K562 (cell line): ENCODE results near the gene PNCK. TPM values are rescaled to one million over a fixed set of nuclear protein-coding genes. Genes with fewer than 3 reads are reported as not detected.

Source experiments
- CREB1 ChIP-seq, 2 experiments: sonication (generic) in 1 of 2; formaldehyde crosslinking in 1 of 2; IDR thresholded peaks; 2 replicates each; pipeline versions ENCODE4 v1.6.1 to v1.8.0; 2012 to 2022; ENCODE audit warnings: inconsistent platforms in 1 of 2, mild to moderate bottlenecking in 1 of 2, missing genetic modification reagents in 1 of 2, moderate library complexity in 1 of 2
- HNRNPLL ChIP-seq: fragments of 200-400 bp; formaldehyde crosslinking; IDR thresholded peaks from 2 replicates; pipeline ENCODE4 v1.6.1; 2017; ENCODE audit warnings: low read length, low read depth, mild to moderate bottlenecking; ENCODE audit not compliant: poor library complexity, severe bottlenecking
- MCM3 ChIP-seq: fragments of 450-650 bp; IDR thresholded peaks from 2 replicates; pipeline ENCODE4 v1.6.1; 2016
- MYC ChIP-seq, 2 experiments: fragments of 250-450 bp in 1 of 2; sonication (Bioruptor Pico) in 1 of 2; IDR thresholded peaks; 2 replicates each; pipeline versions ENCODE4 v1.5.1 to v1.6.1; 2012 to 2021; ENCODE audit warnings: low read depth in 2 of 2, borderline replicate concordance in 1 of 2, improper control_type of control experiment in 1 of 2, low read length in 1 of 2, mild to moderate bottlenecking in 1 of 2, moderate library complexity in 1 of 2
- NRF1 ChIP-seq, 2 experiments: fragments of 450-650 bp; IDR thresholded peaks in 1 of 2; conservative IDR thresholded peaks in 1 of 2; 2 replicates each; pipeline ENCODE4 v1.6.1; 2014; ENCODE audit warnings: mild to moderate bottlenecking in 2 of 2
- POLR2G ChIP-seq: fragments of 200-400 bp; formaldehyde crosslinking; IDR thresholded peaks from 2 replicates; pipeline ENCODE4 v1.6.1; 2017; ENCODE audit warnings: low read depth, mild to moderate bottlenecking, antibody characterized with exemption, low read length, moderate library complexity
- RBM22 ChIP-seq: fragments of 200-400 bp; formaldehyde crosslinking; IDR thresholded peaks from 2 replicates; pipeline ENCODE4 v1.6.1; 2018; ENCODE audit warnings: low read length, low read depth; ENCODE audit not compliant: poor library complexity, severe bottlenecking
- RUNX1 ChIP-seq: sonication (generic); IDR thresholded peaks from 2 replicates; pipeline ENCODE4 v1.6.1; 2016; ENCODE audit warnings: antibody characterized with exemption, low read depth
- TCF7L2 ChIP-seq: fragments of 150-350 bp; IDR thresholded peaks from 2 replicates; pipeline ENCODE4 v1.6.1; 2016; ENCODE audit warnings: low read depth, mild to moderate bottlenecking, low read length, moderate library complexity
- TSC22D4 ChIP-seq: fragments of 450-650 bp; IDR thresholded peaks from 2 replicates; pipeline ENCODE4 v1.6.1; 2016; ENCODE audit warnings: missing genetic modification characterization, missing biosample characterization, control low read depth
- ZBTB1 ChIP-seq: sonication (generic); formaldehyde crosslinking; IDR thresholded peaks from 2 replicates; pipeline ENCODE4 v1.8.1; 2023; ENCODE audit warnings: missing genetic modification reagents, low read depth, mild to moderate bottlenecking, borderline replicate concordance
- ZNF785 ChIP-seq: fragments of 250-450 bp; sonication (Bioruptor Pico); IDR thresholded peaks from 2 replicates; pipeline ENCODE4 v1.4.0; 2020; ENCODE audit warnings: mild to moderate bottlenecking
- polyA plus RNA-seq, 8 experiments: library from polyadenylated mRNA; depleted of rRNA in 4 of 8; stranded (reverse) in 5 of 8; unstranded in 3 of 8; fragments of >200 nt; fragmentation: Nextera tagmentation in 2 of 8; fragmentation: Illumina TruSeq in 1 of 8; extraction: Ambion mirVana in 2 of 8; extraction: Trizol in 1 of 8; gene quantifications; 2 replicates each; pipeline versions ENCODE4 v1.2.1 to v1.2.3, GENCODE V29; 2011 to 2014; ENCODE audit warnings: inconsistent platforms in 1 of 8, missing spikeins in 1 of 8
- total RNA-seq, 7 experiments: library from RNA; depleted of rRNA in 6 of 7; stranded (reverse); fragments of >200 nt in 6 of 7; fragmentation: Illumina TruSeq in 2 of 7; extraction: Trizol in 2 of 7; gene quantifications; 2 replicates each; pipeline versions ENCODE4 v1.2.1 to v1.2.3, GENCODE V29; 2011 to 2021; ENCODE audit warnings: low replicate concordance in 1 of 7

The PNCK gene
- total and polyA plus RNA-seq, 9 of the 15 experiments (the other 6 are each of a cell fraction or from before 2014, with no cell fraction given), result 0.13 to 7.5 (median 1.2) TPM; not detected in 1

GRCh38 chrX:153643431-153644351 lies 29.9 kb downstream of the PNCK start (continued):
- no peak for TF ChIP-seq HNRNPLL
- no peak for TF ChIP-seq NRF1 (conservative IDR thresholded peaks at IDR 0.05 in 1 of 2, IDR thresholded peaks at IDR 0.05 in 1 of 2)
- TF ChIP-seq TCF7L2, result no peak
- no peak for TF ChIP-seq TSC22D4
- TF ChIP-seq CREB1 (IDR thresholded peaks at IDR 0.05), result no peak
- TF ChIP-seq CREB1 (CRISPR knock-in tag; IDR thresholded peaks at IDR 0.05), result peak; percentile 18; the same call in 1 of the 2 replicates
- 0 out of 2 replicates have a peak, but pooled peaks have one; percentile 21 for TF ChIP-seq POLR2G
- no peak for TF ChIP-seq RBM22
- no peak for TF ChIP-seq RUNX1
- 0 out of 2 replicates have a peak, but pooled peaks have one; percentile 24 for TF ChIP-seq ZBTB1 (CRISPR knock-in tag)
- peak; percentile 58; the same call in 1 of the 2 replicates for TF ChIP-seq MYC (IDR thresholded peaks at IDR 0.05; ENCODE audit: low read depth, low read length)
- no peak for TF ChIP-seq MYC (CRISPR knock-in tag; IDR thresholded peaks at IDR 0.05; ENCODE audit: borderline replicate concordance, low read depth)
- no peak for TF ChIP-seq ZNF785 (CRISPR knock-in tag)
- no peak for TF ChIP-seq MCM3
